NCI-H187 (cell line): ENCODE data around the gene SAMD3.
A peak's percentile ranks its signal among the peaks of the same experiment; 100 is the strongest.
"Not testable (repeated sequence)": the region's sequence is repeated elsewhere in the genome, so short reads cannot be mapped to it uniquely, and the experiment has no call there.

Experiments used
- DNase-seq, 2 experiments: peaks; one replicate each; lab custom pipeline; 2025; lab: John Stamatoyannopoulos, UW

The SAMD3 gene

GRCh38 chr6:130129762-130130246, 92.9 kb downstream of the SAMD3 start:
- DNase-seq, result no peak

- no peak for DNase-seq
Measured at GRCh38 chr6:130128326-130128725, 94.4 kb downstream of the SAMD3 start.

GRCh38 chr6:130127195-130127594, 95.6 kb downstream of the SAMD3 start:
- no peak for DNase-seq

GRCh38 chr6:130122243-130122642, 100.5 kb downstream of the SAMD3 start:
- no peak for DNase-seq

GRCh38 chr6:130120731-130121130, 102.0 kb downstream of the SAMD3 start:
- no peak for DNase-seq

GRCh38 chr6:130119211-130119610, 103.5 kb downstream of the SAMD3 start:
- DNase-seq, result no peak

- no peak for DNase-seq
Measured at GRCh38 chr6:130118236-130118635, 104.5 kb downstream of the SAMD3 start.

GRCh38 chr6:130117187-130117701, 105.5 kb downstream of the SAMD3 start:
- not testable (repeated sequence) for DNase-seq

- no peak for DNase-seq
Measured at GRCh38 chr6:130116273-130116672, 106.5 kb downstream of the SAMD3 start.

- no peak for DNase-seq
Measured at GRCh38 chr6:130115036-130115435, 107.7 kb downstream of the SAMD3 start.

- DNase-seq, result no peak
Measured at GRCh38 chr6:130113201-130113710, 109.5 kb downstream of the SAMD3 start.

GRCh38 chr6:130111031-130111430, 111.7 kb downstream of the SAMD3 start:
- no peak for DNase-seq

- no peak for DNase-seq
Measured at GRCh38 chr6:130107710-130108109, 115.0 kb downstream of the SAMD3 start.

GRCh38 chr6:130105996-130106704, 116.6 kb downstream of the SAMD3 start:
- DNase-seq, result no peak

- no peak for DNase-seq
Measured at GRCh38 chr6:130099119-130099518, 123.6 kb downstream of the SAMD3 start.

- DNase-seq, result peak; percentile 7 to 32
Measured at GRCh38 chr6:130098317-130098716, 124.4 kb downstream of the SAMD3 start.
